ENCODE data around the gene DNAJC3. TPM values are rescaled to one million over a fixed set of nuclear protein-coding genes. Genes with fewer than 3 reads are reported as not detected.
"Not testable (repeated sequence)": the region's sequence is repeated elsewhere in the genome, so short reads cannot be mapped to it uniquely, and the experiment has no call there.

Gene DNAJC3
- total RNA-seq, 1 experiment from 2014 or later: 33.3 TPM

DNA sequence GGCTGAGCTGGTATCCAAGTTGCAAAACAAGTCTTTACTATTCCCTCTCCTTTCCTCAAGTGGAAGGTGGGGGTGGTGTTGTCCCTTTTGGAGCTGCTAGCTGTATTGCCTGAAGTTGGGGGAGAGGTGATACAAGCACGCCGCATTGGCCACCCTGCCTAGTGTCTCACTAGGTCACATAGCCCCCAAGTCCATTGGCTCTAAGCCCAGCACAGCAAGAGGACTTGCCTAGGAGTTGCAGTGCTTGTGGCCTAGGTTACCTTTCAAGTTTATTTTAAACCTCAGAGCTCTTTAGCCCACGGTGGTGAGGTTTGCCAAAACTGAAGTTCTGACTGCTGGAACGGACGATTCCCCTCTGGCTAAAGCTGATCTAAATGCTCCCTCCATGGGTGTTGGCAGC is 5.3 kb upstream of the DNAJC3 start:
- DNase-seq (ENCODE audit: low read depth): no peak

DNA sequence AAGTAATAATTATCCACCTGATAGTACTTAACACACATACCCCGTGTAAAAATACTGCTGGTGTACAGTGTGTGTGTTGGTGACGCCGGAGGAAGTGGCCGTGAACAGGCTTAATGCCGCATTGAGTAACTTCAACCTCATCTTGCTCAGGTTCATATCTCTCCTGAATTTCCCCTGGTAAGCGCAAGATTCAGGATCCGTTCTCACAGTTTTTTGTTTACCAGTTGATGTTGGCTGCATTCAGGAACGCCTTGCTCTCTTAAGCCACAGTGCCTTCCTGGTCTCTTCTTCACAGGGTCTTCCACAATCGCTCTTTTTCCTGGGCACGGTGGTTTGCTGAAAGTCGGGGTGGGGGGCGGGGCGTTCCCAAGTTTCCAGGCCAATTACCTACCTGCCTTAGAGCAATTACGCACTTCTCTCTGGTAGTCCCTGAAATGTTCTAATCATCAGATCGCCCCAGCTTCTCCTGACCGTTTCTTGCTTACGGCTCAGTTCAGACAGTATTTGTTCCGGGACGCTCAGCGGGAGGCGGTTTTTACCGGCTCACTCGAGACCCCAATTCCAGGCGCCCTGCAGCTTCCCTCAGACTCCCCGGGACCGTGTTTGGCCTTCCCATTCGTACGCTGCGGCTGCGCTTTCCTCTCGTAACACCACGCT is 706 bp upstream of the DNAJC3 start:
- DNase-seq (ENCODE audit: low read depth): peak; percentile 39

DNA sequence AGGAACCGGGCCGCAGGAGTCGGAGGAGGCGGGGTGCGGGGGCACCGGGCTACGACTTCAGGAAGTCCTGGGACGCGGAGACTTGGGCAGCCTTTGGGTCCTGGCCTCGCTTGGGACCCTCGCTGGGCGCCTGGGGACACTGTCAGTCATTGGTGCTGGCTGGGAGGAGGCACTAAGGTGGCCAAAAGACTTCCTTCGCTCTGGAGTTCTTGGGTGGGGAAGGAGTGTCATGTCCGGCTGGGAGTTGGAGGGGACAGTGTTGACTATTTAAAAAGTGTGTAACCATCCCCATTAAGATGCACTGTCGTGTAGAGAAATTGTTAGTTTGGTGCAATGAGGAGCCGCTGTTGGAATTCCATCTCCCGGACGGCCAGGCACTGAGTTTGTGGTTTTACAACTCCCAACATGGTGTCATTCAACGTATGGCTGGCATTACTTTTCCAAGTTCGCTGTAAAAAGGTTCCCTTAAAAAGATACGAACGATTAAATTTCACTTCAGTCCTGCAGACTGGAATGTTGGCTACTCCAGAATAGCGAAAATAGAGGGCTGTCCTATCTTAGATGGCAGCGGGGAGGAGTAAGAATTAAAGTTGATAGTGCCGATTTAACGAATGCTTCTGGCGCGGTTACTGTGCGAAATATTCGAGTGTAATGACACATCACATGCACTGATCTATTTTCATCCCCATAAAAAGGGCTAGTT is 776 bp downstream of the DNAJC3 start:
- peak; percentile 38 for DNase-seq (ENCODE audit: low read depth)

DNA sequence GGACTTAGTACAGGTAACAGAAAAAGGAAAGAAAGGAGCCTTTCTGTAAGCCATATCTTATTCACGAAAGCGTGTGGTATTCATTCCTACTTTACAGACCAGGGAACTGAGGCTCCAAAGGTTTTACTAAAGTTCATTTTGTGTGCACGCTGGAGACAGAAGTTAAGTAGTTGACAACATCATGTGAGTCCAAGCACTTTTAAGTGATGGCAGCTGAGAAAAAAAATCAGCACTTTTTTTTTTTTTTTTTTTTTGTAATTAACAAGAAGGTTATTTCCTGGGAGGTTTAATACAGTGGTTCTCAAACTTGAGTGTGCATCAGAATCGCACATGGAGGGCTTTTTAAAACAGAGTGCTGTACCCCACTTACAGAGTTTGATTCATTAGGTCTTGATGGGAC is 2.0 kb downstream of the DNAJC3 start:
- no peak for DNase-seq (ENCODE audit: low read depth)

DNA sequence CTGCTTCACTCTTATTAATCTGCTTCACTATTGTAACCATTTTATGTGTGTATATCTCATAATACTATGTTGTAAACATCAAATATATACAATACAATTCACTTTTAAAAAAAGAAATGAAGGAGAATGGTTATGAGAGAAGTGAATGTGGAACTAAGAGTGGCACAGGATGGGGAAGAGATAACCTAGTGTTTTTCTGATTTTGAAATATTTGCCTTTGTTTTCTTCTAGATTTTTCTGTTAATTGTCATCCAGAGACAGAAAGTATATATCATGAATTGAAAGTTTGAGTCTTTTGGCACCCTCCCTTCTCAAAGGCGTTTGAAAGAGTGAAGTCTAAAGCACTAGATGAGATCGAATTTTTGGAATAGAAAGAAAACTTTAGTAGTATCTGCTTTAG is 2.8 kb downstream of the DNAJC3 start:
- no peak for DNase-seq (ENCODE audit: low read depth)

DNA sequence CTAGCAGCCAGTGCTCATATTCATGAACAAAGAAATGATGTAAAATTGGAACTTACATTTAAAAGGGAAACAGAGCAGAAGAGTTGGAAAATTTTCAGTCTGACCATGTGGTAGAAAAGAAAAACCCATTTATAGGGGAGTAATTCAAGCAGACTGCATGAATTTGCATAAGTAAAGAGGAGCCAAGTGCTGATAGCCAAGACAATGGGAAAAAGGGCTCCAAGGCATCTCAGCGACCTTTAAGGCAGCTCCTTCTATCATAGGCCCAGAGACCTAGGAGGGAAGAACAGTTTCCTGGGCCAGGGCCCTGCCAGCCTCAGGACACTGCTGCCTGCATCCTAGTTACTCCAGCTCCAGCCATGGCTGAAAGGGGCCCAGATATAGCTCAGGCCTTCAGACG is 7.5 kb downstream of the DNAJC3 start:
- DNase-seq (ENCODE audit: low read depth): no peak

DNA sequence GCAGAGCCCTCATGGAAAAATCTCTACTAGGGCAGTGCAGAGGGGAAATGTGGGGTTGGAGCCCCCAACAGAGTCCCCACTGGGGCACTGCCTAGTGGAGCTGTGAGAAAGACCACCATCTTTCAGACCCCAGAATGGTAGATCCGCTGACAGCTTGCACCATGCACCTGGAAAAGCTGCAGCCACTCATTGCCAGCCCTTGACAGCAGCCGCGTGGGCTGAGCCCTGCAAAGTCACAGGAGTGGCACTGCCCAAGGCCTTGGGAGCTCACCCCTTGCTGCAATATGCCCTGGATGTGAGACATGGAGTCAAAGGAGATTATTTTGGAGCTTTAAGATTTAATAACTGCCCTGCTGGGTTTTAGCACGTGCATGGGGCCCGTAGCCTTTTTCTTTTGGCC is 8.0 kb downstream of the DNAJC3 start:
- DNase-seq (ENCODE audit: low read depth): not testable (repeated sequence)

DNA sequence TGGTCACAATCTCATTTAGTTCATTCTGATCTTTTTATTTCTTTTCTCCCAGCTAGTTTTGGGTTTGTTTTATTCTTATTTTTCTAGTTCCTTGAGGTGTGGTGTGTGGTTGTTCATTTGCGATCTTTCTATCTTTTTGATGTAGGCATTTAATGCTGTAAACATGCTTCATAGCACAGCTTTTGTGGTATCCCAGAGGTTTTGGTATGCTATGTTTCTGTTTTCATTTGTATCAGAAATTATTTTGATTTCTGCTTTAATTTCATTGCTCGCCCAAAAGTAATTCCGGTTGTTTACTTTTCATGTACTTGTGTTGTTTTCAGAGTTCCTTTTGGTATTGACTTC is 12.6 kb downstream of the DNAJC3 start:
- DNase-seq (ENCODE audit: low read depth): no peak

DNA sequence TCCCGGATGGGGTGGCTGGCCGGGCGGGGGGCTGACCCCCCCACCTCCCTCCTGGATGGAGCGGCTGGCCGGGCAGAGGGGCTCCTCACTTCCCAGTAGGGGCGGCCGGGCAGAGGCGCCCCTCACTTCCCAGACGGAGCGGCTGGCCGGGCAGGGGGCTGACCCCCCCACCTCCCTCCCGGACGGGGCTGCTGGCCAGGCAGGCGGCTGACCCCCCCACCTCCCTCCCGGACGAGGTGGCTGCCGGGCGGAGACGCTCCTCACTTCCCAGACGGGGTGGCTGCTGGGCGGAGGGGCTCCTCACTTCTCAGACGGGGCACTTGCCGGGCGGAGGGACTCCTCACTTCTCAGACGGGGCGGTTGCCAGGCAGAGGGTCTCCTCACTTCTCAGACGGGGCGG is 14.0 kb downstream of the DNAJC3 start:
- DNase-seq (ENCODE audit: low read depth): not testable (repeated sequence)

DNA sequence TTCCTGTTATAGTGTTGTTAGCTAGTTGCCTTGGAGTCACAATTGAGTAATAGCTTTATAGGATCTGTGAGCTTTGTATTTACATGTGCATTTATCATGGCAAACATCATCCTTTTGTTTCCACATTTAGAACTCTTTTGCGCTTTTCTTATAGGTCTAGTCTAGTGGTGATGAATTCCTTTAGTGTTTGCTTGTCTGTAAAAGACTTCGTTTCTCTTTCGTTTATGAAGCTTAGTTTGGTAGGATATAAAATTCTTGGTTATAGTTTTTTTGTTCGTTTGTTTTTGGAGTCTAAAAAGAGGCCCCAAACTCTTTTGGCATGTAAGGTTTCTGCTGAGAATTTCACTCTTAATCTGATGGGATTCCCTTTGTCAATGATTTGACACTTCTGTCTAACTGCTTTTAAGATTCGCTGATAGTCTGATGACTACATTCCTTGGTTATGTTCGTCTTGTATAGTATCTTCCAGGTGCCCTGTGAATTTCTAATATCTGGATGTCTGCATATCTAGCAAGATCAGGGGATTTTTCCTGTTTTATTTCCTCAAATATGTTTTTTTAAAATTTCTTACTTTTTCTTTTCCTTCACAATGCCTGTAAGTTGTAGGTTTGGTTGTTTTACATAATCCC is 20.2 kb downstream of the DNAJC3 start:
- no peak for DNase-seq (ENCODE audit: low read depth)

DNA sequence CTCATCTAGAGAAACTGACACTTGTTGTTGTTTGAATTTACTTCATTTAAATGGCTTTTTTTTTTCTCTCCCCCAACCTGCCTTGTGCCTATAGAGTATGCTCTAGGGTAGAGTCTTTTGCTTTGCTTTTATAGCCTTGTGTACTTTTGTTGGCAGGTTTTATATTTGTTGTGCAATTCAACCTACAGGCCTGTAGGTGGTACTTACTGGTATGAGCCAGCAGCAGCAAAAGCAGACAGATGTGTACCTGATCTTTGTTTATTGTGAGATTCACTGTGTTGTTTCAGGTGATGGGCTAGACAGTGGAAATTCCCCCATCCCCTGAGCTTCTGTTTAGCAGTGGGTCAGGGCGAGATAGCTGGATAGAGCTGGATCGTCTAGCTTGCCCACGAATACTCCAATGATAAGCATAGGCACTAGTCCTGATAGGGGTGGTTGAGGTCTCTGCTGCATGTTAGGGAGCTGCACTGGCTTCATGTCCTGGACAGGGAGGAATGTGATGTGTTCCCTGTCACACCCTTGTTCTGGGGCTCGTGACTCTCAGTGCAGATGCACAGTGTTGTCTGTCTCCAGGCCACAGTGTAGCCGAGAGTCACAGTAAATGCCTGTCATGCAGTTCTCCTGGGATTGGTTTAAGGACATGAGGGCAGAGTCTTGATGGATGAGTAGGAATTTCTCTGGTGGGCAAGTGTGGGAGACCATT is 21.3 kb downstream of the DNAJC3 start:
- no peak for DNase-seq (ENCODE audit: low read depth)

DNA sequence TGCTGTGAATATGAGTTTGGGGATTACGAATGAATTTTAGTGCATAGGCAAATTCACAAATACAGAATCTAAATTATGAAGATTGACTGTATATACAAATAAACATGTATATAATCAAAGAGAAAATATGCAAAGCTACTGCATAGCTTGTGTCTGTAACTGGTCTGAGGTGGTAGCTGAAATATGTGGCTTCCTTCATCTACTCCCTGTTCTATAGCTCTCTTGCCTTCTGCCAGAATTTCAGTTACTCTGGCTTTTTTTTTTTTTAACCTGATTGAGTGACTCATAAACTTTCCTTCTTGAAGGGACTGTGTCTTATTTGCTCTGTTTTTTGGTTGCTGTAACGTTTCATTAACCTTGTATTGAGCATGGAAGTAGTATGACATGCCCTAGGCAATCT is 26.6 kb downstream of the DNAJC3 start:
- DNase-seq (ENCODE audit: low read depth): peak; percentile 16

DNA sequence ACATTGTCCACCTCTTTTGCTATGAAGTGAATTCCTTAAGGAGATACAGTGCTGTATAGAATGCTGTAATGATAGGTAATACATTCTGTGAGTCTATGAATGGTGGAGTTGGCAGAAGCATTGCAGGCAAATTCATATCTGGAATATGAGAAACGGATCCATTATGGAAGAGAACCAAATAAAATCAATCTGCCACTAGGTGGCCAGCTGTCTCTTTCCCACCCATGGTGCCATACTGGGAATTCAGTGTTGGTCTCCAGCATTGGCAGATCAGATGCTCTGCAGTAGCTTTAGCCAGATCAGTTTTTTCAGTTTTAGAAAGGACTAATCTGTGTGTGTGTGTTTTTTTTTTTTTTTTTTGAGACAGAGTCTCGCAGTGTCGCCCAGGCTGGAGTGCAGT is 27.6 kb downstream of the DNAJC3 start:
- peak; percentile 20 for DNase-seq (ENCODE audit: low read depth)

DNA sequence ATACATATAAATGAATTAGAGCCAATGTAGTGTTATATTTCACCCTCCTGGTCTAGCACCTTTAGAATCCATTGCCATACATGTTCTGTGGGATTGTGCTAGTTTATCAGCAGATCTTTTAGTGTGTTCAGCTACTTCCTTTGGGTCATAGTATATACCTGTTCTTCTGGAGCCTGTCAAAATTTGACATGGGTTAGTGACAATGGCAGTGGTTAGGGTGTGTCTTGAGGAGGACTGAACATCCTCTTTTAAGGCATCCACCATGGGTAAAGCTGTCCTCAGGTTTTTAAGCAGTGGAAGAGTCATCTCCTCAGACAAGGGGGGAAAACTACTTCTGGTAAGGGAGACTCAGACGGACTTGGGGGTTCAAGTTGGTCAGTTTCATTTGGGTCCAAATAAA is 29.4 kb downstream of the DNAJC3 start:
- no peak for DNase-seq (ENCODE audit: low read depth)

DNA sequence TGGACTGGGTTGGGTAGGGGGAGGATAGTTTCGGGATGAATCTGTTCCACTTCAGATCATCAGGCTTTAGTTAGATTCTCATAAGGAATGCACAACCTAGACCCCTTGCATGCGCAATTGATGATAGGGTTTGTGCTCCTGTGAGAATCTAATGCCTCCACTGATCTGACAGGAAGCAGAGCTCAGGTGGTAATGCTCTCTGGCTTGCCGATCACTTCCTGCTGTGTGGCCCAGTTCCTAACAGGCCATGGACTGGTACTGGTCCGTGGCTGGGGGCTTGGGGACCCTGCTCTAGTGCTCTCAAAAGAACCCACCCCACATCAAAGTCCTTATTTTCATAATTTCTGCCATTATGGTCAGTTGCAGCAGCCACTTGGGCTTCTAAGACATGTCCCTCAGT is 30.1 kb downstream of the DNAJC3 start:
- DNase-seq (ENCODE audit: low read depth): no peak

DNA sequence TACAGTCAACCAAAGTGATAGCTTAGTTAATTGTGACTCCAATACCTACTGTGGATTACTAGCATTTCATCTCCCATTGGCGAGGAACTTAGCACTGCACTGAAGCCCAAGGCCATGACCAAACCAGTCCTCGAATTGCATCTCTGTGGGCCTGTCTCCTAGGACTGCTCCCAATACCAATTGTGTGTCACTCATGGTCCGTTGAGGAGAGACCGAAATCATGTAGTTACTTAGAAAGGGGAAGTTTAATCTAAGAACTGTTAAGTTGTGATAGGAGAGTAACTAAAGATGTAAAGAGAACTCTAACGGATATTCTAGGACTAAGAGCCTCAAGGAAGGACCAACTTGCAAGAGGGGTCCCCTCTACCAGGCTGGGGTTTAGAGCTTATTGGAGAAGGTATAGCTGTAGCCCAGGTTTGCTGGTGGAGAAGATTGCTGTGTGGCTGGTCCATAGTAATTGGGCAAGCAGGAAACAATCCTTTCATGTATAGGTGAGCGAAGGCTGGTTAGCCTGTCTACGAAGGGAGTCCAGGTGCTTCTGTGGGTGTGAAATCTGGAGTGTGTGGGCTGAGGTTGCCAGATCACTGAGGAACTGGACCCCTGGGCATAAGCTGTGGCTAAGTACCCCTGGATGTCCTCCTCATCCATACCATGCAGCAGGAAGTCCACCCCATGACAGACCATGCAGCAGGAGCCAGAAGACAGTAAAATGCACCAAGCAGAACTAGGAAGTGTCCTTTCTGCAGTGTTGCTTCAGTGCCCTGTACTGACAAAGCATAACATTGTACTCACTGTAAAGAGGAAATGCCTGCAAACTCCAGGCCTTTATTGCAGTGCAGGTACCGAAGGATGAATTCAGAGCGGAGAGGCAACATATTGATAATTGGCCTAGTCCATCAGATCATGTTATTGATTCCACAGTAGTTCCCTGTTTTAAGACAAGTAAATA is 30.8 kb downstream of the DNAJC3 start:
- DNase-seq (ENCODE audit: low read depth): no peak

DNA sequence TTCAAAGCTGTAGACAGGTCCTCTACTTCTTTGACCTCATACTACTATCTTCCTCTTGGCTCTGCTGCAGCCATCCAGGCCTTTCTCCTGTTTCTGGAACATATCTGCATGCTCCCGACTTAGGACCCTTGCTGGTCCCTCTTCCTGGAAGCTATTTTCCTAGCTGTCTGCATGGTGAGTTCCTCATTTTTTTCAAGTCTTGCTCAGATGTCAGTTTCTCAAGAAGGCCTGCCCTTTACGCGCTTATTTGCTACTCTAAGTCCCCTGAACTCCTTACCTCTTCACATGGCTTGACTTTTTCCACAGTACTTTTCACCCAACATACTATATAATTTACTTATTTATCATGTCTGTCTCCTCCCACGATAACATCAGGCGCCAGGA is 31.4 kb downstream of the DNAJC3 start:
- no peak for DNase-seq (ENCODE audit: low read depth)

DNA sequence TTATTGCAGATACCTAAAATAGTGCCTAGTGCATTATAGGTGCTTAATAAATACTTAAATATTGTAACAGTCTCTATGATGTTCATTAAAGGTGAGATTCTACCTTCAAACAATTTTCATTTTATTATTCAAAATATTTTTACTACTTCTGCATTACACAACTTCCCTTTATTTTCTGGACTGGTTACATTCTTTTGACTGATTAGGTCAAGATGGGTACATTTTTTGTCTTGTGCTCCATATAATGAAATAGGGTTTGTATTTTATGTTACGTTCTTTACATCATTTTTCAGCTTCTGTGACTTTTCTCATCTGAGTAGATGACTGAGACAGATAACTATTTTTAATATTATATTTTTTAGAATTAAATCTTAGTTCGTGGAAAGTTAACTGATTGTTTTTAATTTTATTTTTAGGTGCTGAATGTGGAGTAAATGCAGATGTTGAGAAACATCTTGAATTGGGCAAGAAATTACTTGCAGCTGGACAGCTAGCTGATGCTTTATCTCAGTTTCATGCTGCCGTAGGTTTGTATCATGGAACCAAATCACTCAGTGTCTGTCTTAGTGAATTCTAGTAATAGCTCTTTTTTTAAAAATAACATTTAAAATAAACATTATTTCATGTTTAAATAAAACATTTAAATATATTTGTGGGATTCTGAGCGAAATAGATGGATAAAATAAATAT is 32.0 kb downstream of the DNAJC3 start:
- DNase-seq (ENCODE audit: low read depth): no peak

DNA sequence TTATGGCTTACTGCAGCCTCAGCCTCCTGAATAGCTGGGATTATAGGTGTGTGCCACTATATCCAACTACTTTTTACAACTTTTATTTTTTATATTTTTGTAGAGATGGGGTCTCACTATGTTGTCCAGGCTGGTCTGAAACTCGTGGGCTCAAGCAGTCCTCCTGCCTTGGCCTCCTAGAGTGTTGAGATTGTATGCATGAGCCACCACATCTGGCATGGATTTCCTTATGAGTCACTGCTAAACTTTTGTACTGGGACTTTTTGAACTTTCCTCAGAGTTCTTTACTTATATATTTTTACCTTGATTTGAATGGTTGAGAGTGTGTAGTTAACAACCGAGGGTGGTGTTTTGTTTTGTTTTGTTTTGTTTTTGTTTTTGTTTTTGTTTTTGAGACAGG is 33.4 kb downstream of the DNAJC3 start:
- DNase-seq (ENCODE audit: low read depth): peak; percentile 60

DNA sequence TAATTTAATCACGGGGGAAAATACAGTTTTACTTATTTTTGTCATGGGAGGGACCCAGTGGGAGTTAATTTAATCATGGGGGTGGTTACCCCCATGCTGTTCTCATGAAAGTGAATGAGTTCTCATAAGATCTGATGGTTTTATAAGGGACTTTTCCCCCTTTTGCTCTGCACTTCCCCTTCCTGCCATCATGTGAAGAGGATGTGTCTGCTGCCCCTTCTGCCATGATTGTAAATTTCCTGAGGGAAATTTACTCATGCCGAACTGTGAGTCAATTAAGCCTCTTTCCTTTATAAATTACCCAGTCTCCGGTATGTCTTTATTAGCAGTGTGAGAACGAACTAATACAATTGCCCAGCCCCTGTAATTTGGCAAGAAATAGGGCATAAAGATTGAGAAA is 35.9 kb downstream of the DNAJC3 start:
- DNase-seq (ENCODE audit: low read depth): not testable (repeated sequence)

DNA sequence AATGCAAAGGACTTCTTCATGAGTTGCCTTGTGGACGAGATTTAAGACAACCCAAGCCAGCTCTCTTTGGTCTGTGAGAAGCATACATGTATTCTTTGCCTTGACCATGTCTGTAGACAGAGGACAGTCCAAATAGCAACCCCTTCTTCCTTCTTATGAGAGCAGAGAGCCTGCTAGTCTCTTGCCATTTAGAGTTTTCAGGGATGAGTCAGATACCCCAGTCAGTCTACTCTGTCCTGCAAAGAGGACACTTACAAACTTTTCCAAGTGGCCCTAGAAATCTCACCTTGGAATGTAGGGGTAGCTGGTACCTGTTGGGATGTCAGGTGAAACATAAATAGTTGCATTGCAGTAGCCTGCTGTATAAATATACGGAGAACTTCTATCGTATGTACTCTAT is 36.7 kb downstream of the DNAJC3 start:
- DNase-seq (ENCODE audit: low read depth): peak; percentile 40

Measured in M059J (cell line).